Measurements from ENCODE around the gene NDUFB2.
"Not testable (repeated sequence)": the region's sequence is repeated elsewhere in the genome, so short reads cannot be mapped to it uniquely, and the experiment has no call there.

NDUFB2 gene

GRCh38 chr7:140734096-140734495 is 37.6 kb downstream of the NDUFB2 start:
- DNase-seq = no peak

- no peak for DNase-seq
Observed at GRCh38 chr7:140734729-140735128, 38.2 kb downstream of the NDUFB2 start.

GRCh38 chr7:140738280-140738679 is 41.8 kb downstream of the NDUFB2 start:
- DNase-seq = no peak

- DNase-seq = not testable (repeated sequence)
Observed at GRCh38 chr7:140743255-140743654, 46.7 kb downstream of the NDUFB2 start.

GRCh38 chr7:140744005-140744404 is 47.5 kb downstream of the NDUFB2 start:
- no peak for DNase-seq

GRCh38 chr7:140745266-140746058 is 49.0 kb downstream of the NDUFB2 start:
- DNase-seq = no peak

GRCh38 chr7:140746751-140747150 is 50.2 kb downstream of the NDUFB2 start:
- no peak for DNase-seq

GRCh38 chr7:140752533-140752932 is 56.0 kb downstream of the NDUFB2 start:
- DNase-seq = no peak

GRCh38 chr7:140754506-140754905 is 58.0 kb downstream of the NDUFB2 start:
- DNase-seq = no peak
